Thymus (tissue), 11 donors: Measurements from ENCODE around the gene NFE2L1. TPM values are rescaled to one million over a fixed set of nuclear protein-coding genes. Genes with fewer than 3 reads are reported as not detected.

Experiments used
- DNase-seq, 9 donors: peaks; one replicate each; pipeline ENCODE4 v3.0.0-alpha.2; 2013; ENCODE audit warnings: low spot score in 9 of 9, low read depth in 6 of 9, missing footprints in 1 of 9
- H3K27ac ChIP-seq, 2 donors: one replicate each; pipeline ENCODE4 v1.5.1; 2013; ENCODE audit warnings: control low read depth in 1 of 2, low read depth in 1 of 2, low read length in 1 of 2, mild to moderate bottlenecking in 1 of 2, moderate library complexity in 1 of 2
- H3K27me3 ChIP-seq, 2 donors: one replicate each; pipeline ENCODE4 v1.5.1; 2013; ENCODE audit warnings: low read length in 1 of 2; ENCODE audit not compliant: control insufficient read depth in 2 of 2, insufficient read depth in 1 of 2
- H3K36me3 ChIP-seq, 2 donors: one replicate each; pipeline ENCODE4 v1.5.1; 2013; ENCODE audit warnings: low read length in 1 of 2, mild to moderate bottlenecking in 1 of 2, moderate library complexity in 1 of 2; ENCODE audit not compliant: control insufficient read depth in 2 of 2, insufficient read depth in 2 of 2
- H3K4me1 ChIP-seq, 2 donors: one replicate each; pipeline ENCODE4 v1.5.1; 2013; ENCODE audit warnings: low read length in 2 of 2; ENCODE audit not compliant: control insufficient read depth in 2 of 2, insufficient read depth in 2 of 2
- H3K4me3 ChIP-seq, 2 donors: one replicate each; pipeline ENCODE4 v1.5.1; 2013; ENCODE audit warnings: low read length in 2 of 2, control low read depth in 1 of 2, mild to moderate bottlenecking in 1 of 2
- H3K9me3 ChIP-seq, 2 donors: one replicate each; pipeline ENCODE4 v1.5.1; 2013; ENCODE audit warnings: low read length in 1 of 2, mild to moderate bottlenecking in 1 of 2; ENCODE audit not compliant: control insufficient read depth in 2 of 2, insufficient read depth in 1 of 2
- WGBS: extraction: QIAGEN DNeasy Blood & Tissue Kit; methylation state at CpG from one replicate; pipeline ENCODE4 v1.1.7; 2013; 5-methylcytosine and 5-hydroxymethylcytosine counted together
- polyA plus RNA-seq: library from polyadenylated mRNA; stranded (reverse); fragments of 200-250 nt; gene quantifications from one replicate; pipeline ENCODE4 v1.2.3, GENCODE V29; 2013
- total RNA-seq: library from RNA; stranded (reverse); fragments of 120-200 nt; gene quantifications from one replicate; pipeline ENCODE4 v1.2.4, GENCODE V29; 2013
- donor health status: healthy.

NFE2L1 gene
- total and polyA plus RNA-seq, 2 donors, result 14.6 to 88.1 TPM

- Histone ChIP-seq H3K36me3 (no peaks in the 10 kb centered on the region), H3K4me3 (peak overlapping the region in 1 of 2 donors; percentile 60), H3K9me3 (peaks cover 0 to 3% of the 10 kb centered on the region in 2 donors), H3K27me3 (peaks cover 24 to 82% of the 10 kb centered on the region in 2 donors), H3K4me1 (peaks cover 4 to 12% of the 10 kb centered on the region in 2 donors), H3K27ac (no peak overlapping the region)
- 12% methylated on average over 19 of the region's 19 CpGs for WGBS
- DNase-seq, result no peak
These were observed 10.3 kb upstream of the NFE2L1 start for GRCh38 chr17:48037838-48038323.

- Histone ChIP-seq H3K4me3 (no peak overlapping the region), H3K4me1 (peaks cover 4 to 12% of the 10 kb centered on the region in 2 donors), H3K27ac (no peak overlapping the region), H3K27me3 (peaks cover 24 to 76% of the 10 kb centered on the region in 2 donors), H3K36me3 (no peaks in the 10 kb centered on the region), H3K9me3 (peaks cover 0 to 3% of the 10 kb centered on the region in 2 donors)
- DNase-seq, result no peak
- WGBS, result 90% methylated on average over 2 of the region's 2 CpGs
These were observed 9.5 kb upstream of the NFE2L1 start for GRCh38 chr17:48038687-48039086.

GRCh38 chr17:48043176-48043575 lies 5.0 kb upstream of the NFE2L1 start:
- 96% methylated on average over 2 of the region's 2 CpGs for WGBS
- H3K4me3 ChIP-seq, result no peak overlapping the region
- no peak for DNase-seq
- H3K9me3 ChIP-seq, result no peaks in the 10 kb centered on the region
- no peak overlapping the region for H3K27ac ChIP-seq
- peaks cover 3 to 33% of the 10 kb centered on the region in 2 donors for H3K27me3 ChIP-seq
- H3K4me1 ChIP-seq, result peaks cover 5 to 22% of the 10 kb centered on the region in 2 donors
- no peaks in the 10 kb centered on the region for H3K36me3 ChIP-seq

- H3K4me3 ChIP-seq, result no peak overlapping the region
- no peaks in the 10 kb centered on the region for H3K9me3 ChIP-seq
- peaks cover 9 to 32% of the 10 kb centered on the region in 2 donors for H3K4me1 ChIP-seq
- 96% methylated on average over 4 of the region's 4 CpGs for WGBS
- H3K36me3 ChIP-seq, result no peaks in the 10 kb centered on the region
- DNase-seq, result no peak
- H3K27ac ChIP-seq, result peak overlapping the region in 1 of 2 donors; percentile 55
- peaks cover 0 to 16% of the 10 kb centered on the region in 2 donors for H3K27me3 ChIP-seq
These were observed 3.3 kb upstream of the NFE2L1 start for GRCh38 chr17:48044851-48045250.

- Histone ChIP-seq H3K27me3 (peaks cover 0 to 13% of the 10 kb centered on the region in 2 donors), H3K27ac (peak overlapping the region; percentile 58), H3K9me3 (no peaks in the 10 kb centered on the region), H3K36me3 (peaks cover 0 to 1% of the 10 kb centered on the region in 2 donors), H3K4me3 (no peak overlapping the region), H3K4me1 (peaks cover 9 to 38% of the 10 kb centered on the region in 2 donors)
- WGBS, result 94% methylated on average over 8 of the region's 8 CpGs
- DNase-seq, result no peak
These were observed 2.7 kb upstream of the NFE2L1 start for GRCh38 chr17:48045316-48046001.

GRCh38 chr17:48046296-48046695 lies 1.9 kb upstream of the NFE2L1 start:
- no peak overlapping the region for H3K4me3 ChIP-seq
- no peak for DNase-seq
- no peaks in the 10 kb centered on the region for H3K9me3 ChIP-seq
- H3K27me3 ChIP-seq, result peaks cover 0 to 5% of the 10 kb centered on the region in 2 donors
- peak overlapping the region in 1 of 2 donors; percentile 58 for H3K27ac ChIP-seq
- peaks cover 9 to 46% of the 10 kb centered on the region in 2 donors for H3K4me1 ChIP-seq
- WGBS, result 97% methylated on average over 7 of the region's 7 CpGs
- H3K36me3 ChIP-seq, result peaks cover 8 to 9% of the 10 kb centered on the region in 2 donors

GRCh38 chr17:48047113-48047740 lies 932 bp upstream of the NFE2L1 start:
- H3K4me1 ChIP-seq, result peaks cover 12 to 55% of the 10 kb centered on the region in 2 donors
- 7% methylated on average over 26 of the region's 26 CpGs for WGBS
- peak in 1 of 9 donors; percentile 28 for DNase-seq

GRCh38 chr17:48048384-48049126 lies 396 bp downstream of the NFE2L1 start:
- peak overlapping the region; percentile 82 to 93 for H3K4me3 ChIP-seq
- DNase-seq, result peak in 1 of 9 donors; percentile 58
- no peaks in the 10 kb centered on the region for H3K27me3 ChIP-seq
- H3K27ac ChIP-seq, result peak overlapping the region; percentile 83 to 96
- peaks cover 19 to 69% of the 10 kb centered on the region in 2 donors for H3K4me1 ChIP-seq
- under 1% methylated on average over 53 of the region's 53 CpGs for WGBS
- H3K36me3 ChIP-seq, result peaks cover 30 to 32% of the 10 kb centered on the region in 2 donors
- no peaks in the 10 kb centered on the region for H3K9me3 ChIP-seq

More at GRCh38 chr17:48047113-48047740, 932 bp upstream of the NFE2L1 start:
- H3K9me3 ChIP-seq, result no peaks in the 10 kb centered on the region
- H3K4me3 ChIP-seq, result peak overlapping the region; percentile 82 to 93
- H3K27me3 ChIP-seq, result peaks cover 0 to 3% of the 10 kb centered on the region in 2 donors
- H3K36me3 ChIP-seq, result peaks cover 17 to 18% of the 10 kb centered on the region in 2 donors
- peak overlapping the region; percentile 95 to 98 for H3K27ac ChIP-seq
